ENCODE results near the gene PIP4K2C.

Gene PIP4K2C

DNA sequence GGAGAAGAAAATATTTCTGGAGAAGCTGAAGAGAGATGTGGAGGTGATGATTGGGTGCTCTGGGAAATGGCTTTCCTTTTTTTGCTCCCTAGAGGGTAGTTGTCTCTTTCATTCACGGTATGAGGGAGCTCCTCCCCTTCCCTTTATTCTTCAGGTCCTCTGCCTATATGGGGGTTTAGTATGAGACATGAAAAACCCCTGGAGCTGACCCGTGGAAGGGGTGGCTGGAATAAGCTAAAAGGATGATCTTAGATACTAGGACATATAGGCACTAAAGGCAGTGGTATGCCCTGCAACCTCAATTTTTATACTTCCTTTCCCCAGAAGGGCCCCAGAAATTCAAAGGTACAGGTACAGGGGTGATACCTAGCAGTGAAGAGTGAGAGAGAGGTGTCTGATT is 9.4 kb downstream of the PIP4K2C start:
- Histone ChIP-seq H4K20me1 (ENCODE audit: low read depth, low read length) (no peaks in the 10 kb centered on the region), H3F3A (ENCODE audit: insufficient read depth) (0 out of 2 replicates have a peak, but pooled peaks cover 6% of the 10 kb centered on the region), H3K79me2 (ENCODE audit: insufficient read depth, low read length) (no peaks in the 10 kb centered on the region), H3K9me3 (ENCODE audit: insufficient read depth, low read length) (no peaks in the 10 kb centered on the region), H3K4me3 (ENCODE audit: insufficient read depth, low read length, poor library complexity, severe bottlenecking) (no peak overlapping the region), H3K4me2 (ENCODE audit: low read depth, low read length, poor library complexity, severe bottlenecking) (no peak overlapping the region), H3K9ac (ENCODE audit: low read length) (no peak overlapping the region), H3K27me3 (ENCODE audit: low read length) (no peaks in the 10 kb centered on the region), H3K27ac (ENCODE audit: low read depth, low read length) (no peak overlapping the region), H3K36me3 (ENCODE audit: low read length) (no peaks in the 10 kb centered on the region; the same call in 1 of the 2 replicates), H2AFZ (ENCODE audit: low read depth, low read length, severe bottlenecking) (no peak overlapping the region), H3K9me2 (replicated peaks; ENCODE audit: insufficient read depth, low read length) (no peaks in the 10 kb centered on the region)
- TF ChIP-seq, protein P1, sequence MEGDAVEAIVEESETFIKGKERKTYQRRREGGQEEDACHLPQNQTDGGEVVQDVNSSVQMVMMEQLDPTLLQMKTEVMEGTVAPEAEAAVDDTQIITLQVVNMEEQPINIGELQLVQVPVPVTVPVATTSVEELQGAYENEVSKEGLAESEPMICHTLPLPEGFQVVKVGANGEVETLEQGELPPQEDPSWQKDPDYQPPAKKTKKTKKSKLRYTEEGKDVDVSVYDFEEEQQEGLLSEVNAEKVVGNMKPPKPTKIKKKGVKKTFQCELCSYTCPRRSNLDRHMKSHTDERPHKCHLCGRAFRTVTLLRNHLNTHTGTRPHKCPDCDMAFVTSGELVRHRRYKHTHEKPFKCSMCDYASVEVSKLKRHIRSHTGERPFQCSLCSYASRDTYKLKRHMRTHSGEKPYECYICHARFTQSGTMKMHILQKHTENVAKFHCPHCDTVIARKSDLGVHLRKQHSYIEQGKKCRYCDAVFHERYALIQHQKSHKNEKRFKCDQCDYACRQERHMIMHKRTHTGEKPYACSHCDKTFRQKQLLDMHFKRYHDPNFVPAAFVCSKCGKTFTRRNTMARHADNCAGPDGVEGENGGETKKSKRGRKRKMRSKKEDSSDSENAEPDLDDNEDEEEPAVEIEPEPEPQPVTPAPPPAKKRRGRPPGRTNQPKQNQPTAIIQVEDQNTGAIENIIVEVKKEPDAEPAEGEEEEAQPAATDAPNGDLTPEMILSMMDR (IDR thresholded peaks at IDR 0.05; ENCODE audit: insufficient read depth, low read length, poor library complexity, severe bottlenecking) = no peak

DNA sequence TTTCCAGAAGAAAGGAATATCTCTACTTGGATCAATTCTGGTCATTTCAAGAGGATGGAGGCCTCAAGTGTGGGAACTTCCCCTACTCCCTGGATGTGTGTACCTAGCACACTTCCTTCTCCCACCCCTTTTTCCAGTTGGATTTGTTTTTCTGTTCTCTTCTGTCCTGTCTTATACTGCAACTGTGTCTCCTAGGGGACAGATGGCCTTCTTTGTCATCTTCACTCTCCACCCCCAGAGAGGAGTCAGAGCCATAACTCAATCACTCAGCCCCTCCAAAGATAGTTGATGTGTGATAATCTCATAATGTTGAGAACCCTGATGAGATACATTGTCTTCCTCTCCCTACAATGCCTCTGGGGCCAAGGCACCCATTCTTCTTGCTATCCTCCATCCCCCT is 11.6 kb downstream of the PIP4K2C start:
- no peaks in the 10 kb centered on the region for H3K36me3 ChIP-seq (ENCODE audit: low read length)
- H3K9ac ChIP-seq (ENCODE audit: low read length) = no peak overlapping the region
- H3K4me3 ChIP-seq (ENCODE audit: insufficient read depth, low read length, poor library complexity, severe bottlenecking) = no peak overlapping the region
- H3K27me3 ChIP-seq (ENCODE audit: low read length) = no peaks in the 10 kb centered on the region
- no peak overlapping the region for H2AFZ ChIP-seq (ENCODE audit: low read depth, low read length, severe bottlenecking)
- no peaks in the 10 kb centered on the region for H3K9me2 ChIP-seq (replicated peaks; ENCODE audit: insufficient read depth, low read length)
- H3K9me3 ChIP-seq (ENCODE audit: insufficient read depth, low read length) = no peaks in the 10 kb centered on the region
- no peak overlapping the region for H3K4me2 ChIP-seq (ENCODE audit: low read depth, low read length, poor library complexity, severe bottlenecking)
- no peak overlapping the region for H3K27ac ChIP-seq (ENCODE audit: low read depth, low read length)
- H3K79me2 ChIP-seq (ENCODE audit: insufficient read depth, low read length) = no peaks in the 10 kb centered on the region
- H3F3A ChIP-seq (ENCODE audit: insufficient read depth) = 0 out of 2 replicates have a peak, but pooled peaks cover 6% of the 10 kb centered on the region
- no peaks in the 10 kb centered on the region for H4K20me1 ChIP-seq (ENCODE audit: low read depth, low read length)
- TF ChIP-seq EZH2phosphoT487 (conservative IDR thresholded peaks at IDR 0.05; ENCODE audit: low read length) = no peak
- TF ChIP-seq, protein P1 (IDR thresholded peaks at IDR 0.05; ENCODE audit: insufficient read depth, low read length, poor library complexity, severe bottlenecking) = no peak

DNA sequence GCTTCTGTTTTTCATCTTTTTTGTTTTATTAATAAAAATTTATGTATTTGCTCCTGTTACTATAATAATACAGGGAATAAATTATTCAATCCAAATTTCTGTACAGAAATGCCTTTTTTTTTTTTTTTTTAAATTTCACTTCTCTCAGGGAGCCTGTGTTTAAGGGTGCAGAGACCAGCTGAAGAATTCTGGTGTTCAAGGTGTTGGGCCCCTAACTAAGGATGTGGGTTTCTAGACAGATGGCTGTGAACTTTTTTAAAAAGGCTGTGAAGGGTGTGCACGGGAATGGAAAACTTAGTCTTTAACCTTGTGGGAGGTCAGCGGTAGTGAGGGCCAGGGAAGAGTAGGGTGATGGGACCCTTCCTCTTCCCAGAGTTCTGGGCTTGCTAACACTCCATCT is 12.3 kb downstream of the PIP4K2C start:
- no peaks in the 10 kb centered on the region for H4K20me1 ChIP-seq (ENCODE audit: low read depth, low read length)
- no peak overlapping the region for H3K9ac ChIP-seq (ENCODE audit: low read length)
- no peak overlapping the region for H2AFZ ChIP-seq (ENCODE audit: low read depth, low read length, severe bottlenecking)
- TF ChIP-seq, protein P1 (IDR thresholded peaks at IDR 0.05; ENCODE audit: insufficient read depth, low read length, poor library complexity, severe bottlenecking) = no peak
- no peak for TF ChIP-seq EZH2phosphoT487 (conservative IDR thresholded peaks at IDR 0.05; ENCODE audit: low read length)
- H3K9me3 ChIP-seq (ENCODE audit: insufficient read depth, low read length) = no peaks in the 10 kb centered on the region
- no peak overlapping the region for H3K4me3 ChIP-seq (ENCODE audit: insufficient read depth, low read length, poor library complexity, severe bottlenecking)
- no peak overlapping the region for H3K27ac ChIP-seq (ENCODE audit: low read depth, low read length)
- no peaks in the 10 kb centered on the region for H3K9me2 ChIP-seq (replicated peaks; ENCODE audit: insufficient read depth, low read length)
- no peaks in the 10 kb centered on the region for H3K79me2 ChIP-seq (ENCODE audit: insufficient read depth, low read length)
- no peaks in the 10 kb centered on the region for H3K36me3 ChIP-seq (ENCODE audit: low read length)
- 0 out of 2 replicates have a peak, but pooled peaks cover 6% of the 10 kb centered on the region for H3F3A ChIP-seq (ENCODE audit: insufficient read depth)
- H3K4me2 ChIP-seq (ENCODE audit: low read depth, low read length, poor library complexity, severe bottlenecking) = no peak overlapping the region
- no peaks in the 10 kb centered on the region for H3K27me3 ChIP-seq (ENCODE audit: low read length)
